ENCODE results near the gene PTDSS2.

PTDSS2 gene

GRCh38 chr11:526192-526591, 76.1 kb downstream of the PTDSS2 start:
- no peak overlapping the region for H3K27ac ChIP-seq (ENCODE audit: low read depth, low read length, poor library complexity, severe bottlenecking)
- H3K9ac ChIP-seq (ENCODE audit: low read length), result no peak overlapping the region
- H3F3A ChIP-seq (ENCODE audit: insufficient read depth, low read length), result no peaks in the 10 kb centered on the region
- no peaks in the 10 kb centered on the region for H4K20me1 ChIP-seq (ENCODE audit: insufficient read depth, low read length)
- no peaks in the 10 kb centered on the region for H3K79me2 ChIP-seq (ENCODE audit: insufficient read depth, low read length)
- H3K9me2 ChIP-seq (ENCODE audit: low read depth, low read length), result no peaks in the 10 kb centered on the region
- no peak overlapping the region for H2AFZ ChIP-seq (ENCODE audit: low read length)
- TF ChIP-seq EZH2 (IDR thresholded peaks at IDR 0.05; ENCODE audit: borderline replicate concordance, low read length) (no peak), CTCF (IDR thresholded peaks at IDR 0.05; ENCODE audit: low read length) (no peak)
- H3K4me2 ChIP-seq (ENCODE audit: low read length), result no peak overlapping the region
- H3K4me3 ChIP-seq (ENCODE audit: low read depth, low read length, poor library complexity, severe bottlenecking), result no peak overlapping the region
- H3K9me3 ChIP-seq (ENCODE audit: low read length), result no peaks in the 10 kb centered on the region
- no peaks in the 10 kb centered on the region for H3K27me3 ChIP-seq (ENCODE audit: insufficient read depth, low read length)
- no peaks in the 10 kb centered on the region; the same call in 1 of the 2 replicates for H3K36me3 ChIP-seq (ENCODE audit: insufficient read depth, low read length)
- no peaks in the 10 kb centered on the region for H3K4me1 ChIP-seq (ENCODE audit: insufficient read depth, low read length, severe bottlenecking)

GRCh38 chr11:528166-528814, 78.2 kb downstream of the PTDSS2 start:
- Histone ChIP-seq H4K20me1 (ENCODE audit: insufficient read depth, low read length) (no peaks in the 10 kb centered on the region), H3K27me3 (ENCODE audit: insufficient read depth, low read length) (no peaks in the 10 kb centered on the region), H2AFZ (ENCODE audit: low read length) (no peak overlapping the region), H3K27ac (ENCODE audit: low read depth, low read length, poor library complexity, severe bottlenecking) (no peak overlapping the region), H3K4me3 (ENCODE audit: low read depth, low read length, poor library complexity, severe bottlenecking) (no peak overlapping the region), H3K9me3 (ENCODE audit: low read length) (no peaks in the 10 kb centered on the region), H3K4me2 (ENCODE audit: low read length) (no peak overlapping the region), H3K36me3 (ENCODE audit: insufficient read depth, low read length) (peaks cover 16% of the 10 kb centered on the region), H3K9me2 (ENCODE audit: low read depth, low read length) (no peaks in the 10 kb centered on the region), H3K9ac (ENCODE audit: low read length) (no peak overlapping the region), H3K79me2 (ENCODE audit: insufficient read depth, low read length) (no peaks in the 10 kb centered on the region), H3K4me1 (ENCODE audit: insufficient read depth, low read length, severe bottlenecking) (no peaks in the 10 kb centered on the region), H3F3A (ENCODE audit: insufficient read depth, low read length) (no peaks in the 10 kb centered on the region)
- TF ChIP-seq CTCF (IDR thresholded peaks at IDR 0.05; ENCODE audit: low read length), result no peak
- no peak for TF ChIP-seq EZH2 (IDR thresholded peaks at IDR 0.05; ENCODE audit: borderline replicate concordance, low read length)

DNA sequence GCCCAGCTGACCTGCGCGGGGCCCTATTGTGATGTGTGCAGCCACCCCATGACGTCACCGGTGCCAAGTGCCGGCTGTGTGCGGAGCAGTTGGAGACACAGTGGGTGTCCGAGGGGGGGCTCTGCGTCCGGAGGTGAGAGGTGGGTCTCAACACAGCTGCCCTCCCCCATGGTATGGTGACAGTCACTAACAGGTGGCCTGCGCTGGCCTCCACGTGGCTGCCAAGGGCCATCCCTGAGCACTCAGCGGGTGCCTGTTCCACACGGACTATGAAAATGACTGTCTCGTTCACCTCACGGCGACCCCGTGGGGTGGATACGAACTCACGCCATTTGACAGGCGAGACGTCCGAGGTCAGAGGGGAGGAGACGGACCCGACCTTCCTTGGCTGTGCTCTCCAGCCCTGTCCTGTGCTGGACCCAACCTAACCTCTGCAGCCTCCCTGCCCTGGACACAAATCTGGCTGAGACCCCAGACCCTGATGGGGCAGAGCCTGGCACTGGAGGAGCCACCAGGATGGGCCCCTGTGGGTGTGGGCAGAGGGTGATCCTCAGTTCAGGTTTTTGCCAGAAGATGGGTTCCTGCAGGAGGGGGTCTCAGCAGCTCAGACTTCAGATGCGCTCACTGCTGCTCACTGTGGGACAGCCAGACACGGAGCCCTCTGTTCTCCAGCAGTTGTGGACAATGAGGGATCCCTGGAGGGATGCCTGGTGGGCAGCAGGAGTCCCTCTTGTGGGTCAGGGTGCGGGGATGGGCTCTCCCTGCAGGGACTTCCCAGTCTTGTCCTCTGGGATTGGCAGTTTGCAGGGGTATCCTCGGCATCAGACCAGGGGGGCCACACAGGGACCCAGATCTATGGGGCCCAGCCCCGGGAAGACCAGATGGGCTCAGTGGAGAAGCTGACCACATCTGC, 79.0 kb downstream of the PTDSS2 start:
- H3K9me3 ChIP-seq (ENCODE audit: low read length), result no peaks in the 10 kb centered on the region
- H4K20me1 ChIP-seq (ENCODE audit: insufficient read depth, low read length), result no peaks in the 10 kb centered on the region
- no peak overlapping the region for H3K27ac ChIP-seq (ENCODE audit: low read depth, low read length, poor library complexity, severe bottlenecking)
- no peaks in the 10 kb centered on the region for H3K27me3 ChIP-seq (ENCODE audit: insufficient read depth, low read length)
- no peak overlapping the region for H3K4me3 ChIP-seq (ENCODE audit: low read depth, low read length, poor library complexity, severe bottlenecking)
- no peaks in the 10 kb centered on the region for H3K79me2 ChIP-seq (ENCODE audit: insufficient read depth, low read length)
- H3K4me2 ChIP-seq (ENCODE audit: low read length), result no peak overlapping the region
- no peaks in the 10 kb centered on the region for H3F3A ChIP-seq (ENCODE audit: insufficient read depth, low read length)
- H3K9me2 ChIP-seq (ENCODE audit: low read depth, low read length), result no peaks in the 10 kb centered on the region
- H3K9ac ChIP-seq (ENCODE audit: low read length), result no peak overlapping the region
- H3K4me1 ChIP-seq (ENCODE audit: insufficient read depth, low read length, severe bottlenecking), result peaks cover under 1% of the 10 kb centered on the region
- TF ChIP-seq EZH2 (IDR thresholded peaks at IDR 0.05; ENCODE audit: borderline replicate concordance, low read length), result no peak
- no peak for TF ChIP-seq CTCF (IDR thresholded peaks at IDR 0.05; ENCODE audit: low read length)
- H3K36me3 ChIP-seq (ENCODE audit: insufficient read depth, low read length), result peaks cover 16% of the 10 kb centered on the region
- no peak overlapping the region for H2AFZ ChIP-seq (ENCODE audit: low read length)
